ENCODE results near the gene KIF5C.

The KIF5C gene

GRCh38 chr2:149012545-149012944 lies 137.5 kb downstream of the KIF5C start:
- ChIA-PET CTCF (no interaction called here), POLR2A (no interaction called here)
- H3K4me3 ChIP-seq (ENCODE audit: low read depth, low read length): no peak overlapping the region
- H3K4me1 ChIP-seq (ENCODE audit: control insufficient read depth, insufficient read depth, low read length): no peaks in the 10 kb centered on the region
- H3K36me3 ChIP-seq (ENCODE audit: control insufficient read depth in 2 of 2, insufficient read depth in 1 of 2, low read length in 2 of 2): peaks cover 0 to 78% of the 10 kb centered on the region in 2 experiments; a peak in 1 of 3 replicates
- no peak overlapping the region for H3K27ac ChIP-seq (ENCODE audit: extremely low read depth, low read depth, low read length)
- TF ChIP-seq ZNF626 (tag by site-specific recombination; IDR thresholded peaks at IDR 0.05) (no peak), ZNF121 (tag by site-specific recombination; IDR thresholded peaks at IDR 0.05) (no peak), ZBTB7A (tag by site-specific recombination; IDR thresholded peaks at IDR 0.05; ENCODE audit: low read depth) (no peak), ZNF175 (tag by site-specific recombination; IDR thresholded peaks at IDR 0.05) (no peak), ZNF670 (tag by site-specific recombination; IDR thresholded peaks at IDR 0.05; ENCODE audit: low read depth) (no peak)
- no peaks in the 10 kb centered on the region for H3K9me3 ChIP-seq (ENCODE audit: control insufficient read depth, insufficient read depth, low read depth, low read length)

- Histone ChIP-seq H3K4me1 (ENCODE audit: control insufficient read depth, insufficient read depth, low read length) (0 out of 2 replicates have a peak, but pooled peaks cover under 1% of the 10 kb centered on the region), H3K36me3 (ENCODE audit: control insufficient read depth in 2 of 2, insufficient read depth in 1 of 2, low read length in 2 of 2) (peaks cover 0 to 56% of the 10 kb centered on the region in 2 experiments; a peak in 1 of 3 replicates), H3K9me3 (ENCODE audit: control insufficient read depth, insufficient read depth, low read depth, low read length) (no peaks in the 10 kb centered on the region), H3K27ac (ENCODE audit: extremely low read depth, low read depth, low read length) (no peak overlapping the region), H3K4me3 (ENCODE audit: low read depth, low read length) (no peak overlapping the region)
- TF ChIP-seq ZFP41 (tag by site-specific recombination; IDR thresholded peaks at IDR 0.05; ENCODE audit: borderline replicate concordance) (no peak), ZNF510 (tag by site-specific recombination; IDR thresholded peaks at IDR 0.05; ENCODE audit: insufficient replicate concordance) (no peak), ATF2 (tag by site-specific recombination; IDR thresholded peaks at IDR 0.05; ENCODE audit: low read depth) (no peak), ZNF23 (tag by site-specific recombination; IDR thresholded peaks at IDR 0.05; ENCODE audit: borderline replicate concordance) (no peak), ZSCAN4 (tag by site-specific recombination; IDR thresholded peaks at IDR 0.05) (no peak), ZNF223 (tag by site-specific recombination; IDR thresholded peaks at IDR 0.05) (no peak), ZNF175 (tag by site-specific recombination; IDR thresholded peaks at IDR 0.05) (no peak), ZNF571 (tag by site-specific recombination; IDR thresholded peaks at IDR 0.05) (no peak), ZNF514 (tag by site-specific recombination; IDR thresholded peaks at IDR 0.05) (no peak), ZNF157 (tag by site-specific recombination; IDR thresholded peaks at IDR 0.05) (no peak), KLF7 (tag by site-specific recombination; IDR thresholded peaks at IDR 0.05; ENCODE audit: borderline replicate concordance) (no peak), PRDM6 (tag by site-specific recombination; IDR thresholded peaks at IDR 0.05) (no peak), MZF1 (tag by site-specific recombination; IDR thresholded peaks at IDR 0.05; ENCODE audit: borderline replicate concordance) (no peak), ZNF777 (tag by site-specific recombination; IDR thresholded peaks at IDR 0.05; ENCODE audit: borderline replicate concordance) (no peak), ZNF561 (tag by site-specific recombination; IDR thresholded peaks at IDR 0.05; ENCODE audit: borderline replicate concordance) (no peak), ZNF362 (tag by site-specific recombination; IDR thresholded peaks at IDR 0.05) (no peak), TSHZ1 (tag by site-specific recombination; IDR thresholded peaks at IDR 0.05; ENCODE audit: borderline replicate concordance) (no peak), BCL11A (tag by site-specific recombination; IDR thresholded peaks at IDR 0.05; ENCODE audit: low read depth) (no peak), ZNF626 (tag by site-specific recombination; IDR thresholded peaks at IDR 0.05) (no peak)
- ChIA-PET POLR2A (no interaction called here), CTCF (interaction anchor here (0.7 to 2.3 kb wide), 8 partner anchors 10 to 878 kb away, joined by 3 to 9 read pairs (median 3); no protein-coding TSS in a partner anchor)
Measured at GRCh38 chr2:149015501-149015900, 140.5 kb downstream of the KIF5C start.
